Measurements from ENCODE around the gene EPB41L5.
"Not testable (repeated sequence)": the region's sequence is repeated elsewhere in the genome, so short reads cannot be mapped to it uniquely, and the experiment has no call there.

EPB41L5 gene

DNA sequence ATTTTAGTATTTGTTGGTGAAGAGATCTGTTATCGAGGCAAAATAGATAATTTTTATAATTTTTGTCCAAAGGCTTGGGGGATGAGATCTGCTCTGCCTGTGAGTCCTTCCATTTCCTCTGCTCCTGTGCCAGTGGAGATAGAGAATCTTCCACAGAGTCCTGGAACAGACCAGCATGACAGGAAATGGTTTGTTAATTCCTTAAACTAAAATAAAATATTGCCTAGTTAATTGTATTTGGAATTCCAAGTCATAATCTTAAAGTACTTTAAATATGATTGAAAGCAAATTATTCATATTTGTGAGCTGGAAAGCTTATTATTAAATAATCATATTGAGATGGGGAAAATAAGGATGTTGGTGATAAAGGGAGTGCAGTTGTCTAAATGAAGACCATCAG lies 87.8 kb downstream of the EPB41L5 start:
- no peak for DNase-seq (ENCODE audit: low read depth in 3 of 3)

DNA sequence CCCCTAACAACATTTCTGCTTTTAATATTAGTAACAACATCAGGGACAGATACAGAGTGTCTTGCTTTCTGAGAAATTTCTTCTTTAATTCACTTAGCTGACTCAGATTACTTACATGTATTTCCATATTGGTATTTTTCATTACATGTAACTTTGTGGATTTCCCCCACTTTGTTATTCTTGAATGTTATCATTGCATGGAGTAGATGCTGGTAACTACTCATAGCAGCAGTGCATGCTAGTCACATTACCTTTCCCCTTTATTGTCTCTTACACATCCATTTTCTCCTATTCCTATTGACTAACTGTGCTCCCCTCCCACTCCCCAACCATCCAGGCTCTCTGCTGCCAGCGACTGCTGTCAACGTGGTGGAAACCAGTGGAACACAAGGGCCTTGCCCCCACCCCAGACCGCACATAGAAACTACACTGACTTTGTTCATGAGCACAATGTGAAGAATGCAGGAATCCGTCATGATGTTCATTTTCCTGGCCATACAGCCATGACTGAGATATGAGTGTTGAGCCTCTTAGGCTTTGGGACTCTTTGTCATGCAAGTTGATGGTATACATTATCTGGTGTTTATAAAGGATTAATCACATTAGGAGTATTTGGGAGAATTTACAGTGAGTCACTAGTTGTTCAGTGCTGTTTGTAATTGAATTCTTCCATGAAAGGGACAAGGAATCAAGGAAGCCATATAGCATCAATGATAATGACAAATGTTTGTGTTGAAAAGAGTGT lies 91.0 kb downstream of the EPB41L5 start:
- no peak for DNase-seq (ENCODE audit: low read depth in 3 of 3)

DNA sequence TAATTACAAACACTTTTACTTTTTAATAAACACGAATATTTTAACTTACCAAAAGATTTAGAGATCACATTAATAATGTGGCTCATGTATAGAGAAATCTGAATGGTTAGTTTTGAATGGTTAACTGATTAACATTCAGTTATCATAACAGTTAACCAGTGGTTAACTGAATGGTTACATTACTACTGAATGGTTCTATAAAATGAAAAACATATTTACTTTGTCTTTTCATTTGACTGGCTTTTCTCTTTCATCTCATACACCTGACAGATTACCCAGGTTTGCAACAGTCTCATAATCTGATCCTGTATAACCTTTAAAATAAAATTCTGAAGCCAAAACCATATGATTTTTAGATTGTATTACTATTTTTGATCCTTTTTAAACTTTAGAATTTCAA lies 91.9 kb downstream of the EPB41L5 start:
- no peak for DNase-seq (ENCODE audit: low read depth in 3 of 3)

DNA sequence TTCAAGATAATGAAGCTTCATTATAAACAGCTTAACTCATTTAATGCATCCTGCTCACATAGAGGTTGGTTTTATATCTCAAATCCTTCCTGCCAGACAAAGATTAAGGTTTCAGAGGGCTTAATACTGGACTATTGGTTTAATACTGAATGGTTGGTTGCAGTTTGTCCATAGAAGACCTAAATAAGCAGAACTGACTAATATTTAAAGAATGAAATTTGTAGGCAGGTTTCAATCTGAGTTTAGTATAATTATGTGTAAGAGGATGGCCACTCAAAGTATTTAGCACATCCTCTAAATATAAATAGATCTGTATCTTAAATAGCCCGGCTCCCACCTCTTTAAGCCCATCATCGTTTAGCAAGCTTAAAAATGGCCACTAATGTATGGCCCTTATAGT lies 92.5 kb downstream of the EPB41L5 start:
- DNase-seq (ENCODE audit: low read depth in 3 of 3) = no peak

DNA sequence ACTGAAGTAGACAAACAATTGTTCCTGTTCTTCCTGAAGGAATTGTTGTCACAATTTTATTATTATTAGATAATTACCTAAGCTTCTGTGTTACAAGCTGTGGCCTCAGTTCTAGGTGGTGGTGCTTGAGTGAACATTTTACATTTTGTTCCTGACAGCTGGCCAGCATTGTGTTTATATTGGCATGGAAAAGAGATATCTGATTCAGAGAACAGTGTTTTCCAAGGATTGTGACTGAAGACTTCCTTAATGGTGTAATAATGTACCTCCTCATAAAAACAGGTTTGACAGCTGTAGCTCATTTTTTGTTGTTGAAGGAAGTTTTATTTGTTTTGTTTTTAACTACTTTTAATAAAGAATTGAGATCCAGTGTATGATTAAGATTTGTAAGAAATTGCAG lies 95.2 kb downstream of the EPB41L5 start:
- no peak for DNase-seq (ENCODE audit: low read depth in 3 of 3)

DNA sequence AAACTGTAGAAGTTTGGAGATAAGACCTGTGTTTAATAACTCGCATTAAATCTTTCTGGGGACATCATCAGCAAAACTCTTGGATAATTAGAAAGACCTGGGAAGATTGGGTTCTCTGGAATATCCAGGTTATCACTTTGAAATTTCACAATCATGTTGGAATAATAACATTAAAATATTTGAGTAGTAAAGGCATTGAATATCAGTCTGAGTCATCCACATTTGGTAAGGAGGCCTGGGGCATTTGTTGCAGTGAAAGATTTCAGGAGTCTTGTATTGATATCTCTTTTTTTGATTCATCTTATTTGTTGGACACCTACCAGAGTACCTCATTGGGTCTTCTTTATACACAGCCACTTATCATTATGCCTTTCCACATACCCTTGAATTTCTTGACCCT lies 95.9 kb downstream of the EPB41L5 start:
- DNase-seq (ENCODE audit: low read depth in 3 of 3) = no peak

DNA sequence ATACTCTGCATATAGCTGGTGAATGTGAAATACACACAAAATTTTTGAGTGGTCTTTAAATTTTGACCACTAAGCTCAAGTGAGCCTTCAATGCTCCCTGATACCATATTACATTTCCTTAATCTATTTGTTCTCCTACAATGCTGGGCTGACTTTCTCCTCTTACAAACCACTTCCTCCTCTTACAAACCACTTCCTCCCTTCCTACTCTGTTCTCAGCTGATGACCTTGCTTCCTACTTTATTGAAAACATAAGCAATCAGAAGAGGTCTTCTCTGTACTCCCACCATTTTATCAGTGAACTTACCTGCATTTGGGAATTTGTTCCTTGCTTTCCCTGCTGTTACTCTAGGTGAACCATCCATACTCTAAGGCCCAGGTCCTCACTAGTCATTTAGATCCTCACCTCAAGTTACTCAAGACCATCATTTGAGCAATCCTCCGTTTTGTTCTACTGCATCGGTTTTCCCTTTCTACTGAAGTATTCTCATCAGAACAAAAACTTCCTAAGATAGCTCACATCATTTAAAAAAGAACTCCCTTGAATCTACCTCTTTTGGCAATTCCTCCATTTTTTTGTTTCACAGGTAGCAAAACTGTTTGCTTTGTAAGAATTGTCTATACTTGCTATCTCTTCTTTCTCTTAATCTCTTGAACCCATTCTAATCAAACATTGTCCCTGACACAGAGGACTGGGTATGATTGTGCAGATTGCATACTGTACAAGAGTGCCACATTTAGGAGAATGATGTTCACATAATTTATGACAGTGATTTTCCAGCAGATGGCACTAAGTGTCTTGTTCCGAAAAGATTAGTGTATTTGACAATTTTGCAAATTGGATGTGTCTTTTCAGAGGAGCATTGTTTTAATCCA lies 96.5 kb downstream of the EPB41L5 start:
- no peak for DNase-seq (ENCODE audit: low read depth in 3 of 3)

DNA sequence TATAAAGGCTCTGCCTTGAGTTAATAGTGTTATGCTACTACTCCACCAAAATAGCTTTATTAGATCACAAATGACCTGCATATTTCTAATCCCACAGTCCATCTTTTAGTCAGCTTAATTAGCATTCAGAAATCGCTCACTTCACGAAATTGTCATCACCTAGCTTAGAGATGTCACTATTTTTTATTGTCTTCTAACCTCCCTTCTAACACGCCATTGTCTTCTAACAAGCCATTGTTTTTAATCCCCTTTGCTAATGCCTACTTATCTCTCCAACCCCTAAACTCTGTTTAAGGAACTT lies 97.1 kb downstream of the EPB41L5 start:
- no peak for DNase-seq (ENCODE audit: low read depth in 3 of 3)

DNA sequence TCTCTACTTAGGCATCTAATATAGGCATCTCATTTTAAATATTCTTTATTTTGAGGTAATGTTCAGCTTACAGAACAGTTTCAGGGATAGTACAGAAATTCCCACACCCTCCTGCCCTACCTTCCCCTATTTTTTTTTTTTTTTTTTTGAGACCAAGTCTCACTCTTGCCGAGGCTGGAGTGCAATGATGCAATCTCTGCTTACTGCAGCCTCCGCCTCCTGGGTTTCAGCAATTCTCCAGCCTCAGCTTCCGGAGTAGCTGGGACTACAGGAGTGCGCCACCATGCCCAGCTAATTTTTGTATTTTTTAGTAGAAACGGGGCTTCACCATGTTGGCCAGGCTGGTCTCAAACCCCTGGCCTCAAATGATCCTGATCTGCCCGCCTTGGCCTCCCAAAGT lies 97.6 kb downstream of the EPB41L5 start:
- DNase-seq (ENCODE audit: low read depth in 3 of 3) = no peak

DNA sequence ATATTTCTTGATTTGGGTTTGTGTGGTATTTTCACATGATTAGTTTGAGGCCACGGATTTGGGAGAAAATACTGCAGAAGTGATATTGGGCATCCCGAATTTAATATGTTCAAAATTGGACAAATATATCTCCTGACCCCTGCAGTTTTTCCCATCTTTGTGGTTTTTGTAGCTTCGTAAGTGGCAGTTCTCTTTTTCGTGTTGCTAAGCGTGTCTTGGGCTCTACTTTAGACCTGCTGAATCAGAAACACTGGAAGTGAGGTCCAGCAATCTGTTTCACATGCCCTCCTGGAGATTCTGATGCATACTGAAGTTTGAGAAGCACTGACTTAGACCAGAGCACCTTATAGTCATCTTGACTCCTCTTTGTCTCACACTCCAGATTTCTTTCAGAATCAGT lies 98.3 kb downstream of the EPB41L5 start:
- DNase-seq (ENCODE audit: low read depth in 3 of 3) = no peak

DNA sequence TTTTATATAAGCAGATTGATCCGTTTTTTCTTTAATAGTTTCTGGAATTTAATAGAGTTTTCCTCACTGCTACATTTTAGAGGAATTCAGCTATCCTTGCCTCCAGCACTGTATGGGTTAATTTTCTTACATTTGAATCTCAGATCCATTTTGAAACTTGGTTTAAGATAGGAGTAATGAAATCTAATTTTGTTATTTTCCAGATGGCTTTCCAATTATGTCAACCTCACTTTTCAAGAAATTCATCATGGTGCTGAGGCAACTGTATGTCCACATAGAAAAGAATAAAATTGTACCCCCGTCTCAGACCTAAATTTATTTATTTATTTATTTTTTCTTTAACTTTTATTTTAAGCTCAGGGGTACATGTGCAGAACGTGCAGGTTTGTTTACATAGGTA lies 105.1 kb downstream of the EPB41L5 start:
- DNase-seq (ENCODE audit: low read depth in 3 of 3) = no peak

DNA sequence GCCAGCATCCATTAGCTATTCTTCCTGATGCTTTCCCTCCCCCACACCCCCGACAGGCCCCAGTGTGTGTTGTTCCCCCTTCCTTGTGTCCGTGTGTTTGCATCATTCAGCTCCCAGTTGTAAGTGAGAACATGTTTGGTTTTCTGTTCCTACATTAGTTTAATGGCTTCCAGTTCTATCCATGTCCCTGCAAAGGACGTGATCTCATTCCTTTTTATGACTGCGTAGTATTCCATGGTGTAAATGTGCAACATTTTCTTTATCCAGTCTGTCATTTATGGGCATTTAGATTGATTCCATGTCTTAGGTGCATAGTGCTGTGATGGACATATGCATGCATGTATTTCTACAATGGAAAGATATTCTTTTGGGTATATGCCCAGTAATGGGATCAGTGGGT lies 105.6 kb downstream of the EPB41L5 start:
- no peak for DNase-seq (ENCODE audit: low read depth in 3 of 3)

DNA sequence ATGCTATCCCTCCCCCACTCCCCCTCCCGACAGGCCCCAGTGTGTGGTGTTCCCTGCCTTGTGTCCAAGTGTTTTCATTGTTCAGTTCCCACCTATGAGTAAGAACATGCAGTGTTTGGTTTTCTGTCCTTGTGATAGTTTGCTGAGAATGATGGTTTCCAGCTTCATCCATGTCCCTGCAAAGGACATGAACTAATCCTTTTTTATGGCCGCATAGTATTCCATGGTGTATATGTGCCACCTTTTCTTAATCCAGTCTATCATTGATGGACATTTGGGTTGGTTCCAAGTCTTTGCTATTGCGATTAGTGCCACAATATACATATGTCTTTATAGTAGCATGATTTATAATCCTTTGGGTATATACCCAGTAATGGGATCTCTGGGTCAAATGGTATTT lies 108.5 kb downstream of the EPB41L5 start:
- not testable (repeated sequence) for DNase-seq (ENCODE audit: low read depth in 3 of 3)

DNA sequence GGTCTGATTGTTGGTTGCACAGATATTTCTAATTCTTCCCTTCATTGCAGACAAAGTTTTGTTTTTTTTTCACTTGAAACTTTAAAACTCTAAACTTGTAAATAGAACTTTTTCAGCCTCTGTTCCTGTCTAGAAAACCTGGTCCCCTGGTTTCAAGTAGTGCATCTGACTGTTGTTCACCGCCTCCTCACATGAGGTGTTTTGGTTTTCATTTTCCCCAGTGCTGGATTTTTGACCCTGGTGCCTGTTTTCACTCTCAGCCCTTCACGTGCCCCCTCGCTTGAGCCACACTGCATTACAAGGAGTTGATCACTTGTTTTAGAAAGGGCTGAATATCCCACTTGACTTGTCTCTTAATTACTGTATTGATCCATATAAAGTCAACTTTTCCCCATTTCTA lies 110.2 kb downstream of the EPB41L5 start:
- DNase-seq (ENCODE audit: low read depth in 3 of 3) = no peak

DNA sequence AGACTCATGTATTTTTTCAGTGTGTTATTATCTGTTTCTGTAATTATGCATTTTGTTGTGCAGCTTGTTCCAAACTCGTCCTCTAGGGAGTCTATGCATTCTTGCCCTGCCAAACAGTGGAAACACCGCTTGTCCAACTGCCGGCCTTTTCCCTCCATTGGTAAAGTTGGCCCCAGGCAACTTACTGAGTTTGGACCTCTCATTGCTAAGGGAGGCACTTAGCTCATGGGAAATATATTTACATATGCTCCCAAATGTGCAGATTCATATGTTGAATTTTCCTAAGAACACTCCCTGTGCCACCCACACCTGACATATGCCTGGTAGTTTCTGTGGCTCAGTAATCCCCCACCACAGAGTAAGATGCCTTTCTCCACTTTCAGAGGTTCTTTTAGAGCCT lies 112.3 kb downstream of the EPB41L5 start:
- DNase-seq (ENCODE audit: low read depth in 3 of 3) = no peak

DNA sequence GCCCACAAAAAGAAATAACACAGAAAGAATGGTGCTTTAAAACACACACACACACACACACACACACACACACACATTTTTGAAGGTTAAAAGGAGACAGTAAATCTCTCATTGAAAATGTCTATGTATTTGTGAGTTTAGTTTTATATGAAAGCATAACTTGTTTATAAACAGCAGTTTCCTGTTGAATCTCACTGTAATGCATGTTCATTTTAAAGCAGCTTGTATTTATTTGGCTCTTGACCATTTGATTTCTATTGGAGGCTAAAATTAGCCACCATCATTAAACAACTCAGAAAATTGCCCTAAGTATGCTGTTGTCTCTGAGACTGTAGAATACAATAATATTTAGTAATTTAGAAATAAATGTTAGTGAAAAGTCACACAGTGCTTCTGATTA lies 115.3 kb downstream of the EPB41L5 start:
- no peak for DNase-seq (ENCODE audit: low read depth in 3 of 3)

DNA sequence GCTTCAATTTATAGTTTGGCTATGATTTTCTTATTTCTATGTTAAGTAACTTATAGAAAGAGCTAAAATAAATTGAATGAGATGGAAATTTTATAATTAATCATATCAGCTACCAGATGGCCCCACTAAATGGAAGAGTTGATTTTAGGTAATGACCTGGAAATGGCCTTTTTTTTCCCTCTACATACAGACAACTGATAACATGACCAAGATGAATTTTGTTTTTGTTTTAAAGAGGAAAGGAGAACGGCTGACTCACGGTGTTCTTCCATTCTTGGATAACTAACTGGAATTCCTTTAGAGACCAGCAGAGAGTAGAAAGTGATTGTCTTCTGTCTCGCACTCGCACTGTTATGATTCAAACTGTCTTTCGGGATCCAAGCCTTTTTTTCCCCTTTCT lies 119.3 kb downstream of the EPB41L5 start:
- DNase-seq (ENCODE audit: low read depth in 3 of 3) = no peak

DNA sequence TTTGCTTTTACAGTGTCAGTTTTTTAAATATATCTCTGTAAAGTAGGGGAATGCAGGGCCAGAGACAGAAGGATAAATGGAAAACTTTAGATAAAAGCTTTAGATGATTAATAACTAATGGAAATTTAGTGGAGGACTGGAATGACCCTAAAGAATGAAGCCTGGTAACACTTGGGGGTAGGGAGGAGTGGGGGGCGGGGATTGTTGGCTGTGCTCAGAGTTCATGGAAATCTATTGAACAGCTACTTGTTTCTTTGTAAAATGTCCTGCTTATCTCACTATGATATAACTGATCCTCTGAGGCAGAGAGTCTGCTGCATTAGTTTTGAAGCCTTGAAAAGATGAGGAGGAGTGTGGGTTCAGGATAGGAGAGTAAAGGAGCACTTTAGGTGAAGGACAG lies 119.8 kb downstream of the EPB41L5 start:
- no peak for DNase-seq (ENCODE audit: low read depth in 3 of 3)

DNA sequence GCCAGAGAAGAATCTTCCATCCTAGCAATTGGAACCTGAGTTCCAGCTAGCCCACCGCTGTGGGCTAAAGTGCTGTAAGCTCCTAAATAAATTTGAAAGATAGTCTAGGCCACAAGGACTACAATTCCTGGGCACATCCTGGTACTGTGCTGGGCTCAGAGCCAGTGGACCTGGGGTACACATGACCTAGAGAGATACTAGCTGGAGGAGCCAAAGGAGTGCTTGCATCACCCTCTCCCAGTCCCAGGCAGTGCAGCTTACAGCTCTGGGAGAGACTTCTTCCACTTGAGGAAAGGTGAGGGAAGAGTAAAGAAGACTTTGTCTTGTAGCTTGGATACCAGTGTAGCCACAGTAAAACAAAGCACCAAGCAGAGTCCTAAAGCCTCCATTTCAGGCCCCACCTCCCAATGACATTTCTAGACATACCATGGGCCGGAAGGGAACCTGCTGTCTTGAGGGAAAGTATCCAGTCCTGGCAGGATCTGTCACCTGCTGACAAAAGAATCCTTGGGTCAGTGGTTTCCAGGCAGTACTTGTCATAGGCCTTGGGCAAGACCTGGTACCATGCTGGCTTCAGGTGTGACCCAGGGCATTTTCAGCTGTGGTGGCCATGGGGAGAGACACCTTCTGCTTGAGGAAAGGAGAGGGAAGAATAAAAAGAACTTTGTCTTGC lies 120.8 kb downstream of the EPB41L5 start:
- no peak for DNase-seq (ENCODE audit: low read depth in 3 of 3)

DNA sequence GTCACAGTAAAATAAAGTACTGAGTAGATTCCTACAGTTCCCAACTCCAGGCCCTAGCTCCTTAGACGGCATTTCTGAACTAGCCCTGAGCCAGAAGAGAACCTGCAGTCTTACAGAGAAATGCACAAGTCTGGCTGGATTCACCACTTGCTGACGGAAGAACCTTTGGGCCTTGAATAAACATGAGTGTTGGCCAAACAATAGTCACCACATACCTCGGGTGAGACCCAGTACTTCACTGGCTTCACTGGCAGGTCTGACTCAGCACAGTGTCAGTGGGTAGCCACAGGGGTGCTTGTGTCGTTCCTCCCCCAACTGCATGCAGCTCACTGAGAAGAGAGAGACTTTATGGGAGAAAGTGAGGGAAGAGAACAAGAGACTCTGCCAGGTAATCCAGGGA lies 121.4 kb downstream of the EPB41L5 start:
- DNase-seq (ENCODE audit: low read depth in 3 of 3) = no peak

DNA sequence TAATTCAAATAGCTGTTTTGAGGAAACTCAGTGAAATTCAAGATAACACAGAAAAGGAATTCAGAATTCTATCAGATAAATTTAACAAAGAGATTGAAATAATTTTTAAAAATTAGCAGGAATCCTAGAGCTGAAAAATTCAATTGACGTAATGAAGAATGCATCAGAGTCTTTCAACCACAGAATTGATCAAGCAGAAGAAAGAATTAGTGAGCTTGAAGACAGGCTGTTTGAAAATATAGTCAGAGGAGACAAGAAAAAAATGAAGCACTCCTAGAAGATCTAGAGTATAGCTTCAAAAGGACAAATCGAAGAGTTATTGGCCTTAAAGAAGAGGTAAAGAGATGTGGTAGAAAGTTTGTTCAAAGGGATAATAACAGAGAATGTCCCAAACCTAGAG lies 122.1 kb downstream of the EPB41L5 start:
- DNase-seq (ENCODE audit: low read depth in 3 of 3) = not testable (repeated sequence)

DNA sequence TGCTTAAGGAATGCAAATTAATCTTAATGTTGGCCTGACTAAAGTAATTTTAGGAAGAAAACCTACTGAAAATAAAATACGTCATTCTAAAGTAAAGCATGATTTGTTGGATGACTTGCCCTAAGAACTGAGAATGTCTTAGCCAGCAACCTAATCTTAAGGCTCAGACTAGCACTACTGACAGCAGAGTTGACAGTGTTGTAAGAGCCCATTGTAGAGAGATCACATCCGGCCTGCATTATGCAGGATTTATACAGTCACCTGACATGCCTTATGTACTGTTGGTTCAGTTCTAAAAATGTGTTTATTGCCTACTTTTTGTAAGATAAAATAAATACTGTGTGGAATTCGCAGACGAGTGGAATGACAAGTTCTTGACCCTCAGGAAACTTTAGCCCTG lies 128.0 kb downstream of the EPB41L5 start:
- no peak for DNase-seq (ENCODE audit: low read depth in 3 of 3)

Measured in stimulated activated CD4-positive, alpha-beta T cell treated with anti-CD3 and anti-CD28 coated beads, TNF-alpha, amount 100 ng/mL, for 48 hours (primary cell).